HepG2 (cell line): ENCODE results near the gene CHCHD6. TPM values are rescaled to one million over a fixed set of nuclear protein-coding genes. Genes with fewer than 3 reads are reported as not detected.

ENCODE experiments used
- ARID3A ChIP-seq: IDR thresholded peaks from 2 replicates; pipeline ENCODE4 v1.6.1; 2012; ENCODE audit warnings: low read depth, low read length, improper control_type of control experiment
- E2F1 ChIP-seq: sonication (generic); formaldehyde crosslinking; IDR thresholded peaks from 2 replicates; pipeline ENCODE4 v1.5.0; 2020; ENCODE audit warnings: missing genetic modification reagents
- EZH2 ChIP-seq: conservative IDR thresholded peaks from 2 replicates; pipeline ENCODE4 v1.6.1; 2012; ENCODE audit warnings: mild to moderate bottlenecking, low read depth, low read length, moderate library complexity
- FLYWCH1 ChIP-seq: sonication (generic); formaldehyde crosslinking; IDR thresholded peaks from 2 replicates; pipeline ENCODE4 v1.8.1; 2023; ENCODE audit warnings: mild to moderate bottlenecking, missing genetic modification reagents
- FOSL1 ChIP-seq: sonication (generic); formaldehyde crosslinking; IDR thresholded peaks from 2 replicates; pipeline ENCODE4 v1.9.0; 2021; ENCODE audit warnings: missing genetic modification reagents, borderline replicate concordance
- LRRFIP1 ChIP-seq: sonication (generic); formaldehyde crosslinking; conservative IDR thresholded peaks from 2 replicates; pipeline ENCODE4 v1.4.0; 2020; ENCODE audit warnings: missing genetic modification reagents
- SP140L ChIP-seq: sonication (generic); formaldehyde crosslinking; IDR thresholded peaks from 2 replicates; pipeline ENCODE4 v1.4.0; 2020; ENCODE audit warnings: missing genetic modification reagents, borderline replicate concordance
- TP53 ChIP-seq: sonication (generic); formaldehyde crosslinking; conservative IDR thresholded peaks from 2 replicates; pipeline ENCODE4 v1.4.0; 2020; ENCODE audit warnings: missing genetic modification reagents
- ZBTB3 ChIP-seq: sonication (generic); formaldehyde crosslinking; IDR thresholded peaks from 2 replicates; pipeline ENCODE4 v1.4.0; 2020; ENCODE audit warnings: low read depth, mild to moderate bottlenecking, moderate library complexity, missing genetic modification reagents, borderline replicate concordance
- ZFP1 ChIP-seq: IDR thresholded peaks from 2 replicates; pipeline ENCODE4 v1.6.1; 2016
- ZFP37 ChIP-seq: sonication (generic); formaldehyde crosslinking; IDR thresholded peaks from 2 replicates; pipeline ENCODE4 v1.4.0; 2020; ENCODE audit warnings: missing genetic modification reagents, borderline replicate concordance
- ZFP90 ChIP-seq: sonication (generic); formaldehyde crosslinking; IDR thresholded peaks from 2 replicates; pipeline ENCODE4 v1.8.0; 2022; ENCODE audit warnings: missing genetic modification reagents, mild to moderate bottlenecking, inconsistent platforms, borderline replicate concordance
- ZIK1 ChIP-seq: sonication (generic); formaldehyde crosslinking; IDR thresholded peaks from 2 replicates; pipeline ENCODE4 v1.5.0; 2020; ENCODE audit warnings: mild to moderate bottlenecking, low read depth, missing genetic modification reagents, borderline replicate concordance
- ZNF644 ChIP-seq: IDR thresholded peaks from 2 replicates; pipeline ENCODE4 v1.6.1; 2016; ENCODE audit warnings: low read depth
- ZSCAN20 ChIP-seq: sonication (generic); formaldehyde crosslinking; IDR thresholded peaks from 2 replicates; pipeline ENCODE4 v1.4.0; 2020; ENCODE audit warnings: missing genetic modification reagents, mild to moderate bottlenecking, borderline replicate concordance
- polyA plus RNA-seq, 8 experiments: library from polyadenylated mRNA; depleted of rRNA in 3 of 8; stranded (reverse) in 7 of 8; unstranded in 1 of 8; fragments of >200 nt; fragmentation: Illumina TruSeq in 4 of 8; extraction: Trizol in 4 of 8; gene quantifications; 2 replicates each; pipeline versions ENCODE4 v1.2.1 to v1.2.3, GENCODE V29; 2011 to 2016; ENCODE audit warnings: low read depth in 4 of 8, missing spikeins in 1 of 8, mixed read lengths in 1 of 8; ENCODE audit not compliant: insufficient read depth in 1 of 8
- total RNA-seq, 5 experiments: library from RNA; depleted of rRNA; stranded (reverse); fragments of >200 nt; fragmentation: Illumina TruSeq; extraction: Trizol; gene quantifications; 2 replicates each; pipeline ENCODE4 v1.2.3, GENCODE V29; 2016; ENCODE audit warnings: low read depth in 1 of 5
- TF ChIP-seq, protein P1 (sequence below), 2 experiments: sonication (generic) in 1 of 2; formaldehyde crosslinking in 1 of 2; IDR thresholded peaks; 2 replicates each; pipeline versions ENCODE4 v1.6.1 to v1.9.0; 2014 to 2022; ENCODE audit warnings: antibody characterized with exemption in 1 of 2, borderline replicate concordance in 1 of 2, inconsistent platforms in 1 of 2, low read depth in 1 of 2, missing genetic modification reagents in 1 of 2

CHCHD6 gene
- total and polyA plus RNA-seq, 2 of the 13 experiments (the other 11 are each of a cell fraction or from before 2014, with no cell fraction given) = 20.3 to 20.8 TPM

- TF ChIP-seq ZNF644 (CRISPR knock-in tag) (no peak), ZSCAN20 (CRISPR knock-in tag) (no peak), EZH2 (no peak), ZBTB3 (no peak), ZFP37 (CRISPR knock-in tag) (no peak), SP140L (CRISPR knock-in tag) (no peak), E2F1 (CRISPR knock-in tag) (no peak), FOSL1 (CRISPR knock-in tag) (no peak), ZIK1 (no peak), LRRFIP1 (CRISPR knock-in tag) (no peak), FLYWCH1 (CRISPR knock-in tag) (no peak), TP53 (CRISPR knock-in tag) (no peak), ZFP90 (CRISPR knock-in tag) (0 out of 2 replicates have a peak, but pooled peaks have one; percentile 19), ZFP1 (CRISPR knock-in tag) (0 out of 2 replicates have a peak, but pooled peaks have one; percentile 21), ARID3A (no peak)
- TF ChIP-seq, protein P1, sequence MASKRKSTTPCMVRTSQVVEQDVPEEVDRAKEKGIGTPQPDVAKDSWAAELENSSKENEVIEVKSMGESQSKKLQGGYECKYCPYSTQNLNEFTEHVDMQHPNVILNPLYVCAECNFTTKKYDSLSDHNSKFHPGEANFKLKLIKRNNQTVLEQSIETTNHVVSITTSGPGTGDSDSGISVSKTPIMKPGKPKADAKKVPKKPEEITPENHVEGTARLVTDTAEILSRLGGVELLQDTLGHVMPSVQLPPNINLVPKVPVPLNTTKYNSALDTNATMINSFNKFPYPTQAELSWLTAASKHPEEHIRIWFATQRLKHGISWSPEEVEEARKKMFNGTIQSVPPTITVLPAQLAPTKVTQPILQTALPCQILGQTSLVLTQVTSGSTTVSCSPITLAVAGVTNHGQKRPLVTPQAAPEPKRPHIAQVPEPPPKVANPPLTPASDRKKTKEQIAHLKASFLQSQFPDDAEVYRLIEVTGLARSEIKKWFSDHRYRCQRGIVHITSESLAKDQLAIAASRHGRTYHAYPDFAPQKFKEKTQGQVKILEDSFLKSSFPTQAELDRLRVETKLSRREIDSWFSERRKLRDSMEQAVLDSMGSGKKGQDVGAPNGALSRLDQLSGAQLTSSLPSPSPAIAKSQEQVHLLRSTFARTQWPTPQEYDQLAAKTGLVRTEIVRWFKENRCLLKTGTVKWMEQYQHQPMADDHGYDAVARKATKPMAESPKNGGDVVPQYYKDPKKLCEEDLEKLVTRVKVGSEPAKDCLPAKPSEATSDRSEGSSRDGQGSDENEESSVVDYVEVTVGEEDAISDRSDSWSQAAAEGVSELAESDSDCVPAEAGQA (IDR thresholded peaks at IDR 0.05; ENCODE audit: low read depth) = no peak; the same call in 1 of the 2 replicates
- TF ChIP-seq, protein P1 (CRISPR knock-in tag; IDR thresholded peaks at IDR 0.05; ENCODE audit: borderline replicate concordance) = no peak
These were observed at the start of gene CHCHD6 (continued) for GRCh38 chr3:126703512-126704493.
